Mesenchymal stem cell (in vitro differentiated cells and primary cell): ENCODE measurements around the gene PGK2.
"Not testable (repeated sequence)": the region's sequence is repeated elsewhere in the genome, so short reads cannot be mapped to it uniquely, and the experiment has no call there.

Experiments used
- DNase-seq: peaks from one replicate; pipeline ENCODE4 v3.0.0-alpha.2; 2013
- H2AFZ ChIP-seq: one replicate; pipeline ENCODE4 v1.6.1; 2013; ENCODE audit warnings: low read depth, mild to moderate bottlenecking, control low read depth, inconsistent platforms, low read length, moderate library complexity
- H2AK5ac ChIP-seq: 2 replicates; pipeline ENCODE4 v1.6.1; 2013; ENCODE audit warnings: low read length, moderate library complexity, mild to moderate bottlenecking, inconsistent platforms; ENCODE audit not compliant: severe bottlenecking
- H2BK120ac ChIP-seq: one replicate; pipeline ENCODE4 v1.6.1; 2013; ENCODE audit warnings: low read depth, mild to moderate bottlenecking, inconsistent platforms, low read length, moderate library complexity
- H2BK12ac ChIP-seq, 2 experiments: one replicate each; pipeline ENCODE4 v1.6.1; 2013; ENCODE audit warnings: inconsistent platforms in 2 of 2, low read length in 2 of 2, mild to moderate bottlenecking in 2 of 2, moderate library complexity in 2 of 2, control low read depth in 1 of 2
- H2BK15ac ChIP-seq: one replicate; pipeline ENCODE4 v1.6.1; 2013; ENCODE audit warnings: mild to moderate bottlenecking, low read depth, inconsistent platforms; ENCODE audit not compliant: poor library complexity, severe bottlenecking
- H2BK5ac ChIP-seq: 2 replicates; pipeline ENCODE4 v1.6.1; 2013; ENCODE audit warnings: low read depth, mild to moderate bottlenecking, low read length, control low read depth, inconsistent platforms; ENCODE audit not compliant: poor library complexity, severe bottlenecking
- H3K14ac ChIP-seq, 2 experiments: one replicate each; pipeline ENCODE4 v1.6.1; 2013; ENCODE audit warnings: inconsistent platforms in 2 of 2, low read length in 2 of 2, control low read depth in 1 of 2, mild to moderate bottlenecking in 1 of 2, moderate library complexity in 1 of 2
- H3K18ac ChIP-seq, 2 experiments: one replicate each; pipeline ENCODE4 v1.6.1; 2013; ENCODE audit warnings: inconsistent platforms in 2 of 2, low read length in 2 of 2, control low read depth in 1 of 2, low read depth in 1 of 2, mild to moderate bottlenecking in 1 of 2
- H3K23ac ChIP-seq, 2 experiments: one replicate each; pipeline ENCODE4 v1.6.1; 2013; ENCODE audit warnings: inconsistent platforms in 2 of 2, low read length in 2 of 2, mild to moderate bottlenecking in 2 of 2, moderate library complexity in 2 of 2, control low read depth in 1 of 2
- H3K27ac ChIP-seq: 2 replicates; pipeline ENCODE4 v1.5.1; 2013; ENCODE audit warnings: mild to moderate bottlenecking, moderate library complexity, low read length, control low read depth, inconsistent platforms; ENCODE audit not compliant: poor library complexity, severe bottlenecking
- H3K27me3 ChIP-seq, 2 experiments: 2 replicates each; pipeline versions ENCODE4 v1.6.1 to v1.7.0; 2013; ENCODE audit warnings: low read length in 2 of 2, mild to moderate bottlenecking in 2 of 2, moderate library complexity in 2 of 2, control low read depth in 1 of 2, inconsistent platforms in 1 of 2; ENCODE audit not compliant: control insufficient read depth in 1 of 2, insufficient read depth in 1 of 2
- H3K36me3 ChIP-seq, 2 experiments: 2 replicates each; pipeline versions ENCODE4 v1.6.1 to v1.7.0; 2013; ENCODE audit warnings: low read length in 2 of 2, control low read depth in 1 of 2, inconsistent platforms in 1 of 2, low read depth in 1 of 2, mild to moderate bottlenecking in 1 of 2; ENCODE audit not compliant: insufficient read depth in 2 of 2, control insufficient read depth in 1 of 2
- H3K4ac ChIP-seq, 2 experiments: one replicate each; pipeline ENCODE4 v1.6.1; 2013; ENCODE audit warnings: inconsistent platforms in 2 of 2, low read length in 2 of 2, mild to moderate bottlenecking in 2 of 2, moderate library complexity in 2 of 2, control low read depth in 1 of 2, low read depth in 1 of 2
- H3K4me1 ChIP-seq: 2 replicates; pipeline ENCODE4 v1.6.1; 2013; ENCODE audit warnings: low read depth, low read length, control low read depth; ENCODE audit not compliant: control insufficient read depth, insufficient read depth
- H3K4me2 ChIP-seq: 2 replicates; pipeline ENCODE4 v1.6.1; 2013; ENCODE audit warnings: low read length, mild to moderate bottlenecking, inconsistent platforms; ENCODE audit not compliant: poor library complexity, severe bottlenecking
- H3K4me3 ChIP-seq, 2 experiments: 2 replicates each; pipeline versions ENCODE4 v1.5.1 to v1.7.0; 2013; ENCODE audit warnings: low read length in 2 of 2, mild to moderate bottlenecking in 2 of 2, control low read depth in 1 of 2, low read depth in 1 of 2; ENCODE audit not compliant: insufficient read depth in 1 of 2
- H3K79me1 ChIP-seq: replicated peaks from 2 replicates; pipeline ENCODE4 v1.6.1; 2013; ENCODE audit warnings: mild to moderate bottlenecking, control low read depth, low read length, inconsistent platforms; ENCODE audit not compliant: poor library complexity, severe bottlenecking
- H3K9ac ChIP-seq: 2 replicates; pipeline ENCODE4 v1.7.0; 2013; ENCODE audit warnings: mild to moderate bottlenecking, low read length, moderate library complexity
- H3K9me3 ChIP-seq: 2 replicates; pipeline ENCODE4 v1.7.0; 2013; ENCODE audit warnings: mild to moderate bottlenecking, low read length; ENCODE audit not compliant: control insufficient read depth
- H4K8ac ChIP-seq: one replicate; pipeline ENCODE4 v1.6.1; 2013; ENCODE audit warnings: inconsistent platforms, mild to moderate bottlenecking, low read length, moderate library complexity
- H4K91ac ChIP-seq: one replicate; pipeline ENCODE4 v1.6.1; 2013; ENCODE audit warnings: mild to moderate bottlenecking, low read length, inconsistent platforms
- WGBS: methylation state at CpG from one replicate; pipeline ENCODE4 v1.1.7; 2013; ENCODE audit warnings: mixed read lengths; 5-methylcytosine and 5-hydroxymethylcytosine counted together

The PGK2 gene

DNA sequence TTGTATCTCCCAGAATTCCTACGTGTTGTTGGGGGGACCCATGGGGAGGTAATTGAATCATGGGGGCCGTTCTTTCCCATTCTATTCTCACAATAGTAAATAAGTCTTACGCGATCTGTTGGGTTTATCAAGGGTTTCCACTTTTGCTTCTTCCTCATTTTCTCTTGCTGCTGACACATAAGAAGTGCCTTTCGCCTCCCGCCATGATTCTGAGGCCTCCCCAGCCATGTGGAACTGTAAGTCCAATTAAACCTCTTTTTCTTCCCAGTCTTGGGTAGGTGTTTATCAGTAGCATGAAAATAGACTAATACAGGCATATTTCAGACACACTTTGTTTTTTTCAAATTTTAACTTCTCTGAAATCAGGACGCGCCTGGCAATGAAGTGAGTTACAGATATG is 14.4 kb upstream of the PGK2 start:
- DNase-seq = no peak
- H4K91ac ChIP-seq = no peak overlapping the region
- no peak overlapping the region for H3K23ac ChIP-seq
- H3K27me3 ChIP-seq = no peaks in the 10 kb centered on the region
- no peak overlapping the region for H3K14ac ChIP-seq
- H3K4me1 ChIP-seq = no peaks in the 10 kb centered on the region
- H2BK12ac ChIP-seq = no peak overlapping the region
- no peak overlapping the region for H2AFZ ChIP-seq
- H4K8ac ChIP-seq = no peak overlapping the region
- no peak overlapping the region for H2BK5ac ChIP-seq
- no peak overlapping the region for H2BK15ac ChIP-seq
- no peaks in the 10 kb centered on the region for H3K9me3 ChIP-seq
- H3K27ac ChIP-seq = no peak overlapping the region
- no peak overlapping the region for H3K4ac ChIP-seq
- WGBS = 93% methylated on average over 5 of the region's 8 CpGs
- H3K4me3 ChIP-seq = no peak overlapping the region
- no peak overlapping the region for H3K9ac ChIP-seq
- no peaks in the 10 kb centered on the region for H3K36me3 ChIP-seq
- no peak overlapping the region for H2AK5ac ChIP-seq
- H2BK120ac ChIP-seq = no peak overlapping the region
- no peak overlapping the region for H3K18ac ChIP-seq
- H3K79me1 ChIP-seq = no peaks in the 10 kb centered on the region
- no peak overlapping the region for H3K4me2 ChIP-seq

DNA sequence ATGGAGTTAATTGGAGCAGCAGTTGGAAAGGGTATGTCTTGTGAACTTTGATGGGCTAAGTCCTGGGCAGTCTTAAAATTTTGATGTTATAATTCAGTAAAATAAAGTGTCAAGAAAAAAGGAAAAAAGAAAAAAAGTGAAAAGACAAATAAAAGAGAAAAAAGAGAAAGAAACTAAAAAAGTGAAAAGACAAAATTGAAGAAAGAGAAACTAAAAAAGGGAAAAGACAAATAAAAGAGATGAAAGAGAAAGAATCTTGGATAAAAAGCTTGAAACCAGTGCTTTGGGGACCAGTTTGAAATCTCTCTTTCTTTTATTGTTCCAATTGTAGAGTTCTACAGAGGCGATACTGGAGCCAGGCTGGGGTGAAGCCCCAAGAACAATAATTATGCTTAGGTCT is 12.0 kb upstream of the PGK2 start:
- Histone ChIP-seq H2BK120ac (no peak overlapping the region), H3K4me2 (no peak overlapping the region), H3K4me1 (no peaks in the 10 kb centered on the region), H3K36me3 (no peaks in the 10 kb centered on the region), H2BK12ac (no peak overlapping the region), H3K4me3 (no peak overlapping the region), H4K91ac (no peak overlapping the region), H3K27me3 (no peaks in the 10 kb centered on the region), H4K8ac (no peak overlapping the region), H3K23ac (no peak overlapping the region), H3K27ac (no peak overlapping the region), H2BK15ac (no peak overlapping the region), H3K18ac (no peak overlapping the region), H2AFZ (no peak overlapping the region), H2AK5ac (no peak overlapping the region), H2BK5ac (no peak overlapping the region), H3K14ac (no peak overlapping the region), H3K4ac (no peak overlapping the region), H3K79me1 (no peaks in the 10 kb centered on the region), H3K9me3 (no peaks in the 10 kb centered on the region), H3K9ac (no peak overlapping the region)
- whole genome bisulfite sequencing = 88% methylated on average over 1 of the region's 1 CpG
- no peak for DNase-seq

DNA sequence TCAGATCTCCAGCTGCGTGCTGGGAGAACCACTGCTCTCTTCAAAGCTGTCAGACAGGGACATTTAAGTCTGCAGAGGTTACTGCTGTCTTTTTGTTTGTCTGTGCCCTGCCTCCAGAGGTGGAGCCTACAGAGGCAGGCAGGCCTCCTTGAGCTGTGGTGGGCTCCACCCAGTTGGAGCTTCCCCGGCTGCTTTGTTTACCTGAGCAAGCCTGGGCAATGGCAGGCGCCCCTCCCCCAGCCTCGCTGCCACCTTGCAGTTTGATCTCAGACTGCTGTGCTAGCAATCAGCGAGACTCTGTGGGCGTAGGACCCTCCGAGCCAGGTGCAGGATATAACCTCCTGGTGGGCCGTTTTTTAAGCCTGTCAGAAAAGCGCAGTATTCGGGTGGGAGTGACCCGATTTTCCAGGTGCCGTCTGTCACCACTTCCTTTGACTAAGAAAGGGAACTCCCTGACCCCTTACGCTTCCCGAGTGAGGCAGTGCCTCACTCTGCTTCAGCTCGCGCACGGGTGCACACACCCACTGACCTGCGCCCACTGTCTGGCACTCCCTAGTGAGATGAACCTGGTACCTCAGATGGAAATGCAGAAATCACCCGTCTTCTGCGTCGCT is 9.9 kb upstream of the PGK2 start:
- H4K91ac ChIP-seq, H2AFZ ChIP-seq, H3K14ac ChIP-seq, H3K18ac ChIP-seq, DNase-seq, H3K4me1 ChIP-seq, H3K4me3 ChIP-seq, H2BK120ac ChIP-seq, H3K27me3 ChIP-seq, H2BK5ac ChIP-seq, H3K27ac ChIP-seq, H3K79me1 ChIP-seq, H3K9ac ChIP-seq, H3K36me3 ChIP-seq, H4K8ac ChIP-seq, H3K9me3 ChIP-seq, H2AK5ac ChIP-seq, H3K23ac ChIP-seq, H2BK12ac ChIP-seq, H3K4ac ChIP-seq, H3K4me2 ChIP-seq, H2BK15ac ChIP-seq: not testable (repeated sequence)
- 62% methylated on average over 20 of the region's 21 CpGs for WGBS

DNA sequence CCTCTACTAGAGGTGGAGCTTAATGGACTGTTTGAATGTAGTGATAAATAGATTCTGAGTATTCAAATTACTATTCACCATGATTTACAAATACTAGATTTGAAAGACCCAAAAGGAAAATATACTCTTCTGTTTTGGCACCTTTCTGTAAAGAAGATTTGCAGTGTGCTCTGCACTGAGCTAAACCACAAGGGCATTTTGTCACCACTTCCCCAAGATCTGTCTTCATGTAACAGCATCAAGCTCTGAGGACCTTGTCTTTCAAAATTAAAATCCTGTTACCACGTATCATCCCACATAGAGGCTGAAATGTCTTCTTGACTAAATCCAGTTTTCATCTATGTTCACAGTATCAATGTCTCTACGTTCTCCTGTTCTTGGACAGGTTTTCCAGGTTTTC is 3.3 kb upstream of the PGK2 start:
- Histone ChIP-seq H3K9ac (no peak overlapping the region), H3K9me3 (peaks cover 6% of the 10 kb centered on the region), H2BK120ac (no peak overlapping the region), H3K4me1 (no peaks in the 10 kb centered on the region), H2AK5ac (no peak overlapping the region), H3K27me3 (no peaks in the 10 kb centered on the region), H2BK5ac (no peak overlapping the region), H4K91ac (no peak overlapping the region), H4K8ac (no peak overlapping the region), H3K4me3 (no peak overlapping the region), H3K18ac (no peak overlapping the region), H3K79me1 (no peaks in the 10 kb centered on the region), H2BK12ac (no peak overlapping the region), H3K14ac (no peak overlapping the region), H3K4me2 (no peak overlapping the region), H3K23ac (no peak overlapping the region), H2BK15ac (no peak overlapping the region), H2AFZ (no peak overlapping the region), H3K36me3 (no peaks in the 10 kb centered on the region), H3K4ac (no peak overlapping the region), H3K27ac (no peak overlapping the region)
- 60% methylated on average over 2 of the region's 2 CpGs for WGBS
- no peak for DNase-seq
